Measurements from ENCODE around the gene TMEM79. TPM values are rescaled to one million over a fixed set of nuclear protein-coding genes. Genes with fewer than 3 reads are reported as not detected.

The TMEM79 gene
- total and polyA plus RNA-seq, 2 experiments from 2014 or later = 0.97 to 1.5 TPM

GRCh38 chr1:156295391-156295947, 11.3 kb downstream of the TMEM79 start, which contains the start of gene GLMP:
GLMP (minus strand) TSS chr1:156295679; CDS start chr1:156295645, 34 bp downstream.
- no peak within 1 kb of the TSS for H3K27ac Mint-ChIP-seq
- Histone ChIP-seq H3K4me3 (peak within 1 kb of the TSS; percentile 90), H3K79me2 (replicated peaks; ENCODE audit: insufficient read depth) (no peaks in the 10 kb centered on the region), H3K27ac (ENCODE audit: low read depth) (no peak within 1 kb of the TSS), H3K4me2 (peak within 1 kb of the TSS; percentile 75), H3K9me2 (ENCODE audit: insufficient read depth) (no peaks in the 10 kb centered on the region), H3F3A (replicated peaks; ENCODE audit: low read depth) (peaks cover 5% of the 10 kb centered on the region), H4K20me1 (replicated peaks; ENCODE audit: insufficient read depth) (0 out of 2 replicates have a peak, but pooled peaks cover 2% of the 10 kb centered on the region), H2AFZ (peak within 1 kb of the TSS; percentile 97), H3K36me3 (ENCODE audit: insufficient read depth) (no peaks in the 10 kb centered on the region), H3K4me1 (ENCODE audit: insufficient read depth) (no peaks in the 10 kb centered on the region; the same call in 1 of the 2 replicates), H3K27me3 (ENCODE audit: insufficient read depth) (no peaks in the 10 kb centered on the region)
- H3K4me3 Mint-ChIP-seq = peak within 1 kb of the TSS; percentile 87
- H3K4me1 Mint-ChIP-seq = peaks cover 5% of the 10 kb centered on the region
- TF ChIP-seq REST (IDR thresholded peaks at IDR 0.05; ENCODE audit: unreplicated experiment) (no peak), EZH2 (IDR thresholded peaks at IDR 0.05; ENCODE audit: low read depth, unreplicated experiment) (no peak), POLR2AphosphoS5 (IDR thresholded peaks at IDR 0.05; ENCODE audit: low read depth) (peak; percentile 64; the same call in 1 of the 2 replicates), NANOG (IDR thresholded peaks at IDR 0.05; ENCODE audit: borderline replicate concordance) (no peak)
- H3K36me3 Mint-ChIP-seq (ENCODE audit: low read depth) = 0 out of 3 replicates have a peak, but pooled peaks cover 2% of the 10 kb centered on the region
- ATAC-seq (peak; percentile 38), DNase-seq (ENCODE audit: low spot score) (peak; percentile 80)
- no peaks in the 10 kb centered on the region for H3K9me3 Mint-ChIP-seq
- peaks cover 2% of the 10 kb centered on the region for H3K27me3 Mint-ChIP-seq (ENCODE audit: insufficient read depth, low read depth, poor library complexity)

- Histone ChIP-seq H3K4me3 (no peak within 1 kb of the TSS), H2AFZ (no peak within 1 kb of the TSS), H3K27ac (ENCODE audit: low read depth) (no peak within 1 kb of the TSS), H3K27me3 (ENCODE audit: insufficient read depth) (no peaks in the 10 kb centered on the region), H3F3A (replicated peaks; ENCODE audit: low read depth) (peaks cover 11% of the 10 kb centered on the region; the same call in 1 of the 2 replicates), H3K79me2 (replicated peaks; ENCODE audit: insufficient read depth) (no peaks in the 10 kb centered on the region), H4K20me1 (replicated peaks; ENCODE audit: insufficient read depth) (no peaks in the 10 kb centered on the region; the same call in 1 of the 2 replicates), H3K9me2 (ENCODE audit: insufficient read depth) (no peaks in the 10 kb centered on the region), H3K4me1 (ENCODE audit: insufficient read depth) (no peaks in the 10 kb centered on the region), H3K4me2 (no peak within 1 kb of the TSS), H3K36me3 (ENCODE audit: insufficient read depth) (no peaks in the 10 kb centered on the region)
- peaks cover 3% of the 10 kb centered on the region; the same call in 1 of the 3 replicates for H3K36me3 Mint-ChIP-seq (ENCODE audit: low read depth)
- ATAC-seq (no peak), DNase-seq (ENCODE audit: low spot score) (no peak)
- no peak within 1 kb of the TSS for H3K4me3 Mint-ChIP-seq
- H3K27ac Mint-ChIP-seq = peak within 1 kb of the TSS; percentile 59; the same call in 1 of the 2 replicates
- TF ChIP-seq STAT1 (IDR thresholded peaks at IDR 0.05; ENCODE audit: unreplicated experiment) = no peak
- no peak for TF ChIP-seq ZNF114 (CRISPR knock-in tag; IDR thresholded peaks at IDR 0.05)
- TF ChIP-seq ZNF331 (CRISPR knock-in tag; IDR thresholded peaks at IDR 0.05; ENCODE audit: low read depth) = no peak
- TF ChIP-seq POLR2AphosphoS5 (IDR thresholded peaks at IDR 0.05; ENCODE audit: low read depth) = no peak
- TF ChIP-seq ZNF462 (CRISPR knock-in tag; IDR thresholded peaks at IDR 0.05) = no peak
- no peaks in the 10 kb centered on the region for H3K9me3 Mint-ChIP-seq
- peaks cover 3% of the 10 kb centered on the region; the same call in 1 of the 3 replicates for H3K4me1 Mint-ChIP-seq
- peaks cover 11% of the 10 kb centered on the region for H3K27me3 Mint-ChIP-seq (ENCODE audit: insufficient read depth, low read depth, poor library complexity)
Measured at GRCh38 chr1:156298852-156299357, 14.8 kb downstream of the TMEM79 start, which contains the start of gene VHLL. VHLL (minus strand) TSS chr1:156299307; CDS start chr1:156299189, 118 bp downstream.

Measured in GM23338 (cell line).